Breast epithelium (tissue), 3 donors: ENCODE data around the gene HIBCH.

Source experiments
- CTCF ChIP-seq, 3 donors: fragments of 450-650 bp; IDR thresholded peaks; one replicate each; pipeline ENCODE4 v1.5.1; 2016 to 2017; ENCODE audit warnings: antibody characterized with exemption in 3 of 3, mild to moderate bottlenecking in 3 of 3, moderate library complexity in 3 of 3
- POLR2A ChIP-seq: fragments of 450-650 bp; IDR thresholded peaks from one replicate; pipeline ENCODE4 v1.6.1; 2016; ENCODE audit warnings: antibody characterized with exemption, mild to moderate bottlenecking, moderate library complexity
- POLR2AphosphoS5 ChIP-seq, 3 donors: sonication (generic); formaldehyde crosslinking; IDR thresholded peaks; one replicate each; pipeline ENCODE4 v1.6.1; 2017; ENCODE audit warnings: antibody characterized with exemption in 3 of 3

- TF ChIP-seq CTCF (IDR thresholded peaks at IDR 0.05) (no peak), POLR2A (no peak), POLR2AphosphoS5 (IDR thresholded peaks at IDR 0.05) (no peak)
Measured at GRCh38 chr2:190199530-190199929, 120.1 kb downstream of the HIBCH start.
